ENCODE data around the gene KRTAP5-1. TPM values are rescaled to one million over a fixed set of nuclear protein-coding genes. Genes with fewer than 3 reads are reported as not detected.
A peak's percentile ranks its signal among the peaks of the same experiment; 100 is the strongest.
"Not testable (repeated sequence)": the region's sequence is repeated elsewhere in the genome, so short reads cannot be mapped to it uniquely, and the experiment has no call there.

The KRTAP5-1 gene
- total RNA-seq, 1 donor from 2014 or later: not detected

DNA sequence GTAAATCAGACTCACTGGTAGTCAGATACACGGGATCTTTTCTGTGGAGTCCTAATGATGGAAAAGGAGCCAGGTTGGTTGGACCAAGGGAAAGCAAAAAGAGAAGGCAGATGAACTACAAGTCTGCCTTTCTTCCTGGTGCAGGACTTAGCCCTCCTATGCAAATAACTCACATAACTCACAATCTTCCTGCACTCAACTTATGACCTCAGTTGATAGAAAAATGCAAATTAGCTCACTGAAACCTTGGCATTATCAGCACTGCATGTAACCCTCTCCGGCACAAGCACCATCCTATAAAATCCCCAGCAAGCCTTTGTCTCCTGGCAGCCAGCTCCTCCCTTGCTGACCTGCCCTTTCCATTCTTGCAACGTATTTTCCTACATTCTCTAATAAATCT, 16.6 kb upstream of the KRTAP5-1 start:
- DNase-seq (ENCODE audit: low read depth in 2 of 2): not testable (repeated sequence)

DNA sequence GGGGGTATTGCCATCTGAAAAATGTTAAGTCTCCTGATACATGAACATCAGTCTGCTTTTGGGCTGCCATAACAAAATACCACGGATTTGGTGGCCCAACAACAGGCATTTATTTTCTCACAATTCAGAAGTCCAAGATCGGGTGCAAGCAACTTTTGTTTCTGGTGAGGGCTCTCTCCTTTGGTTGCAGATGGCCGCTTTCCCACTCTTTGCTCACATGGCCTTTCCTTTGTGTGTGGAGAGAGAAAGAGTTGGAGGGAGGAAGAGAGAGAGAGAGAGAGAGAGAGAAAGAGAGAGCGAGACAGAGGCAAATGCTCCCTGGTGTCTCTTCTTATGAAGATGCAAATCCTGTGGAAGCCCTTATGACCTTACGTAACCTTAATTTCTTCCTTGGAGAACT, 15.5 kb upstream of the KRTAP5-1 start:
- DNase-seq (ENCODE audit: low read depth in 2 of 2): no peak

DNA sequence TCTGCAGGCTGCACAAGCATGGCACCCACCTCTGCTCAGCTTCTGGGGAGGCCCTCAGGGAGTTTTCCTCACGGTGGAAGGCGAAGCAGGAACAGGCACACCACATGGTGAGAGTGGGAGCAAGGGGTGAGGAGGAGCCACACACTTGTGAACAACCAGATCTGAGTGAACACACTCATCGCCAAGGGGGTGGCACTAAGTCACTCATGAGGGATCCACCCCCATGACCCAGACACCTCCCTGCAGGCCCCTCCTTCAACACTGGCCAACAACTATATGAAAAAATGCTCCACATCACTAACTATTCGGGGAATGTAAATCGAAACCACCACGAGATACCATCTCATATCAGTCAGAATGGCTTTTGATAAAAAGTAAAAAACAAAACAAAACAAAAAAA, 13.7 kb upstream of the KRTAP5-1 start:
- DNase-seq (ENCODE audit: low read depth in 2 of 2): no peak

DNA sequence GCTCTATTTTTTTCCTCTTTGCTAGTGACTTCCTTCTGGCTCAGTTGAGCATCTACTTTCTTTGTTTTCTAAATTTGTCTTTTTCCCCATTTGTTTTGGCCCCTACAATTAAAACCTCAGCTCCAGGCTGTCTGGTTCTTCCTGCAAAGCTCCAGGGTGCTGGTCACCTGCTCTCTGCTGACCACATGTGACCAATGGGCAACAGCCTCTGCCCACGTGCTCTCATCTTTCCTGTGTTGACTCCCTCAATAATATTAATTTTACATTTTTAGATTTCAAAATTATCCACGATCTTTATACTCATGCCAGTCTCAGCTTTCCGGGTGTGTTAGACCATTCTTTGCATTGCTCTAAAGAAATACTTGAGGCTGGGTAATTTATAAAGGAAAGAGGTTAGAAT, 13.3 kb upstream of the KRTAP5-1 start:
- not testable (repeated sequence) for DNase-seq (ENCODE audit: low read depth in 2 of 2)

DNA sequence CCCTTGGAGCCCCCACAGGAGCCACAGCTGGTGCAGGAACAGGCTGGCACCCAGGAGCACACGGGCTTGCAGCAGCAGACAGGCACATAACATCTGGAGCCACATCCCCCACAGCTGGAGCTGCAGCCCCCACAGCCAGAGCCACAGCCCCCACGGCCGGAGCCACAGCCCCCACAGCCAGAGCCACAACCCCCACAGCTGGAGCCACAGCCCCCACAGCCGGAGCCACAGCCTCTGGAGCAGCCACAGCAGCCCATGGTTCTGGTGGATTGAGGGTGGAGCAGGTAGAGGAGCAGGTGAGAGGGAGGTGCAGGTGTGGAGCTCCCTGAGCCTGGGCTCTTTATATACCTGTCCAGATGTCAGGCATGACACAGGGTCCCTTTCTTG, 12.9 kb upstream of the KRTAP5-1 start, which contains the start of gene KRTAP5-2:
TSS of gene KRTAP5-2 (minus strand) at position 301 of the 387 bp plus-strand sequence. CDS start at position 257, 44 bp downstream.
- no peak for DNase-seq (ENCODE audit: low read depth in 2 of 2)

DNA sequence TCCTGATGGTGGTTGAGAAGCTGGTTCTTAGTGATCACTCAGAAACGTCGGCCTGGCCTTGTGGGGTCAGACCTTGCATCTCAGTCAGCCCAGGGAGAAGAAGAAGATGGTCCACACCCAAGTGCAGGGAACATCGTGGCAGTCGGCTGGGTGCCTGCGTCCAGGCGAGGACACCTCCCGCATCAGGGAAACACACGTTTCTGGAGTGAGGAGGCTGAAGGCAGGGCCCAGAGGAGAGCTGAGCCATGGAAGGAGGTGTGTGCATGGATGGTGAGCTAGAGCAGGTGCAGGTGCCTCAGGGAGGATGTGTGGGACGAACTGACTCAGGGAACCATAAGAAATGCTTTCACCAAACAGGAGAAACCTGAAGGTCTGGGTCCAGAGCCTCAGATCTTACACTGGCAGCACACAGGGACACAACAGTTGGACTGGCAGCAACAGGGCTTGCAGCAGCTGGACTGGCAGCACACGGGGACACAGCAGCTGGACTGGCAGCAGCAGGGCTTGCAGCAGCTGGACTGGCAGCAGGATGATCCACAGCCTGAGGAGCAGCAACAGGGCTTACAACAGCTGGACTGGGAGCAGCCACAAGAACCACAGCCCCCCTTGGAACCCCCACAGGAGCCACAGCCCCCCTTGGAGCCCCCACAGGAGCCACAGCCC, 12.4 kb upstream of the KRTAP5-1 start:
- no peak for DNase-seq (ENCODE audit: low read depth in 2 of 2)

DNA sequence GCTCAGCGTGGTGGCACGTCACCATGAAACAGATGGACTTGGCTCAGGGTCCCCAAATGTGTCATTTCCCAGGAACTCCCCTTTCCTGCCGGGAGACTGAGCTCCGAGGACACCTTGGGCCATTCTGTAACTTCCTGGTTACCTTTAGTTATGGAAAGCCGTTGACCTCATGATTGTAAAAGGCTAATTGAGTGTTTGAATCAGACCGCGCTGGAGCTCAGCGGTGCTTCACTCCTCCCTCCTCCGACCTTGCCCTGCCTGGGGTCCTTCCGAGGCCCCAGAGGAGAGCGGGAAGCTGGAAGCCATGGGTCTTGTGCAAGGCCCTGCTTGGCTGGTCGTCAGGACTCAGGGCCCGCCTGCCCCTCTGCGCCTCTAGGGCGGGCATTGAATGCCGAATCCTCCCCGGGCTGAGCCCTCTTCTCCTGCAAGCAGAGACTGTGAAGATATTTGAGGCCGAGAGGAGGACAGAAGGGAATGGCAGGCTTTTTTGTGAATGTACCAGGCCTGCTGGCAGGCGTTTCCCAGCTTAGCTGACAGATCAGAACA, 11.6 kb upstream of the KRTAP5-1 start:
- peak in 1 of 2 donors; percentile 45 for DNase-seq (ENCODE audit: low read depth in 2 of 2)

DNA sequence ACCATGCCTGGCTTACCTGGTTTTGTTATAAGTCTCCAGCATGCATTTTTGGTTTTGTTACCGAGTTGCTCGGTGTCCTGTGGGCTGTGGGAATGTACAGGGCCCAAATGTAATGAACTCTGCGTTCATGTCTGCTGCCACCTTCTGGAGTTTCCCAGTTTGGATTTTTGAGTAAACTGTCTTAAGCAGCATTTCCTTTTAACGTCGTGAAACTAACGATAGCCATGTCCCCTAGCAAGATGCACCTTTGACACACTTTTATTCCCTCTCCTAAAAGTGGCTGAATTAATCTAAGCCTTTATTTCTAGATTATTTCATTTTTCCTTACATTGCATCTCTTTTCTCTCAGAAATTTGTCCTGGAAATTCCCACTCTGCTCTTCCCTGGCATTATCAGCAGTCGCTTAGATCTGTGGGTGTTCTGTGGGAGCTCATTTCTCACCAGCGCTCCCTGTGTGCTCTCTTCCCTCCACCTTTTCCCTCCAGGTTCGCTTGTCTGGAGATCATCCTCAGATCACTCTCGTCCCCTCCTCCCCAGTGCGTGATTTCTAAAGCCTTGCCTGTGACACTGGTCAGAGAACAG, 11.0 kb upstream of the KRTAP5-1 start:
- not testable (repeated sequence) for DNase-seq (ENCODE audit: low read depth in 2 of 2)

DNA sequence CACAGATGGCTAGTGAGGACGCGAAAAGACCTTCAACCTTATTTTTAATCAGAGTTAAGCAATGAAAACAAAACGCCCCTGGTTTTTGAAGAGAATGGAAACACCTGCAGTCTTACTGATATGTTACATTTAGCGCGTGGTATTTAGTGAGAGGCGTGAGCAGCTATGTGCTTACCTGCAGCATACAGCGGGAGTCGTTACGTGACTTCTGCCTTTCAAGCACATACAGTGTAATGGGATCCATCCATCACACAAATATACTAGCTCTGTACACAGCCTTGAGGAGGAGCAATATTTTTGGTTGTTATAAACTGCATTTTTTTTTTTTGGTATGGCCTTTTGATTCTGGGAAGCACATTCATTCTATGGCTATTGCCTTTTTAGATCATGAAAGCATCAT, 7.5 kb upstream of the KRTAP5-1 start:
- no peak for DNase-seq (ENCODE audit: low read depth in 2 of 2)

DNA sequence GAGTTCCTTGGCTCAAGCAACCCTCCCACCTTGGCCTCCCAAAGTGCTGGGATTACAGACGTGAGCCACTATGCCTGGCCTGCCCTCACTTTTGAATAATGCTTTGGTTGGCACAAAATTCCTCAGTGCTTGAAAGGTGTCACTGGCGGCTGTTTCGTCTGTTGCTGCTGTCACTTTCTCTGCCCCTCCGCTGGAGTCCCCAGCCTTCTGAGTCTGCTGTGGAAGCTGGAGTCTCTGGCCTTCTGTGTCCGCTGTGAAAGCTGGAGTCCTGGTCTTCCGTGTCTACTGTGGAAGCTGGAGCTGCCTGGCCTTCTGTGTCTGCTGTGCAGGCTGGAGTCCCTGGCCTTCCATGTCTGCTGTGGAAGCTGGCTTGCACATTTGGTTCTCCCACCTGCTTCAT, 4.9 kb upstream of the KRTAP5-1 start:
- no peak for DNase-seq (ENCODE audit: low read depth in 2 of 2)

DNA sequence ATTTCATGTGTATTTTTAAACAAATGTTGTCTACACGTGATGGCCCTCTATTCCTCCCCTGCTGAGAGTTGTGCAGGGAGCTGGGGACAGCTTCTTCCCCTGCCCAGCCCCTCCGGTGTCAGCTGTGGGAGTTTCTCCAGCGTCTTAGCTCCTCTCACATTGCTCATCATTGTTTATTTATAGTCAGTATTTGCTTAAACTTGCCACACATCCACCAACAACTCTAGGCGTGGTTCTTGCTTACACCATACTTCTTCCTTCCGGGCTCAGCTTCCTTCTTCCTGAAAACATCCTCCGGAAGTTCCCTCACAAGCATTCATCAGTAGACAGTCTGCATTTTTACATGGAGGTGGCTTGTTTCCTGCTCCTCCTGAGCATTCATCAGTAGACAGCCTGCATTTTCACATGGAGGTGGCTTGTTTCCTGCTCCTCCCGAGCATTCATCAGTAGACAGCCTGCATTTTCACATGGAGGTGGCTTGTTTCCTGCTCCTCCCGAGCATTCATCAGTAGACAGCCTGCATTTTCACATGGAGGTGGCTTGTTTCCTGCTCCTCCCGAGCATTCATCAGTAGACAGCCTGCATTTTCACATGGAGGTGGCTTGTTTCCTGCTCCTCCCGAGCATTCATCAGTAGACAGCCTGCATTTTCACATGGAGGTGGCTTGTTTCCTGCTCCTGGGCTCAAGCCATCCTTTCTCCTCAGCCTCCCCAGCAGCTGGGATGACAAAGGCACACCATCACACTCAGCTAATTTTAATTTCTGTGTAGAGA, 4.3 kb upstream of the KRTAP5-1 start:
- peak in 1 of 2 donors; percentile 31 for DNase-seq (ENCODE audit: low read depth in 2 of 2)

DNA sequence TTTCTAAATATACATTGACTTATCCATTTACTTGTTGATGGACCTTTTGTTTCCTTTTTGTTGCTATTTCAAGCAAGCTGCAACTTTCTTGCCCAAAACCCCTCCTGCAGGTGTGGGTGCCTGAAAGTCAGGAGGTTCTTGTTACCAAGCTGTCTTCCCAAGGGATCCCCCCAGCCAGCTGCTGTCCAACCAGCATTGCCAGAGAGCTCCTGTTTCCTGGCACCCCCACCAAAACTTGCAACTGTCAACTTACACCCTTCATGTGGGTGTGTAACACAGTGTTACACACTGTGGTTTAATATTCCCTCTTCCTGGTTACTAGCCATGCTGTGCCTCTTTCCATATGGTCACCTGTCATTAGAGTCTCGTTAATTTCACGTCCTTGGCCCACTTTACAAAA, 1.6 kb upstream of the KRTAP5-1 start:
- no peak for DNase-seq (ENCODE audit: low read depth in 2 of 2)

DNA sequence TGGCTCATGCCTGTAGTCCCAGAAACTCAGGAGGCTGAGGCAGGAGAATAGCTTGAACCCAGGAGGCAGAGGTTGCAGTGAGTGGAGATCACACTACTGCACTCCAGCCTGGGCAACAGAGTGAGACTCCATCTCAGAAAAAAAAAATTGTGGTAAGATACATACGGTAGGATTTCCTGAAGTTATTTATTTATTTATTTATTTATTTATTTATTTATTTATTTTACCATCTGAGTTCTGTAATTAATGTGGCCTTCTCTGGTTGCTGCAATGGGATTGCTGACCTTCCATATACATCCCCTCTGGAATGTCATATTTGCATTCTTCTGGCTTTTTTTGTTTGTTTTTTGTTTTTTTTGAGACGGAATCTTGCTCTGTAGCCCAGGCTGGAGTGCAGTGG, 2.2 kb downstream of the KRTAP5-1 start:
- not testable (repeated sequence) for DNase-seq (ENCODE audit: low read depth in 2 of 2)

DNA sequence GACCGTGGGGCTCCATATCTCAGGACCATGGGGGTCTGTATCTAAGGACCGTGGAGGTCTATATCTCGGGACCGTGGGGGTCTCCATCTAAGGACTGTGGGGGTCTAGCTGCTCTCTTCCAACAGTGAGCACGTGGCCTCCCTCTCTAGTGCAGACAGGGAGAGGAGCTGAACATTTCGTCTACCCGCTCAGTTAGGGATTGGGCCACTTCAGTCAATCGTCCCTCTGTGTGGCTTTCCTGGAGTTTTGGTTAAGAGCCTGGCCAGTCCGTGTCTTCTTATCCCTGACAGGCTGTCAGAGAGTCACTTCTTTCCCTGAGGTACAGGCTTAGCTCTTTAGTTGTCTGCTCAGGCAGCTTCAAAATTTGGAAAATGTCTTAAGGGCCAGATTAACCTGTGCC, 3.1 kb downstream of the KRTAP5-1 start:
- no peak for DNase-seq (ENCODE audit: low read depth in 2 of 2)

DNA sequence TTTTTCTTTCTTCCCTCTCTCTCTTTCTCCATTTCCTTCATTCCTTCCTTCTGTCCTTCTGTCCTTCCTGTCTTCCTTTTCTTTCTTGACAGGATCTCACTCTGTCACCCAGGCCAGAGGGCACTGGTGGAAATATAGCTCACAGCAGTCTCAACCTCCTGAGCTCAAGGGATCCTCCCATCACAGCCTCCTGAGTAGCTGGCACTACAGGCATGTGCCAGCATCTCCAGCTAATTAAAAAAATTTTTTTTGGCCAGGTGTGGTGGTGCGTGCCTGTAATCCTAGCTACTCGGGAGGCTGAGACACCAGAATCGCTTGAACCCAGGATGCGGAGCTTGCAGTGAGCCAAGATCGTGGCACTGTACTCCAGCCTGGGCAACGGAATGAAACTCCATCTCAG, 8.3 kb downstream of the KRTAP5-1 start:
- no peak for DNase-seq (ENCODE audit: low read depth in 2 of 2)

DNA sequence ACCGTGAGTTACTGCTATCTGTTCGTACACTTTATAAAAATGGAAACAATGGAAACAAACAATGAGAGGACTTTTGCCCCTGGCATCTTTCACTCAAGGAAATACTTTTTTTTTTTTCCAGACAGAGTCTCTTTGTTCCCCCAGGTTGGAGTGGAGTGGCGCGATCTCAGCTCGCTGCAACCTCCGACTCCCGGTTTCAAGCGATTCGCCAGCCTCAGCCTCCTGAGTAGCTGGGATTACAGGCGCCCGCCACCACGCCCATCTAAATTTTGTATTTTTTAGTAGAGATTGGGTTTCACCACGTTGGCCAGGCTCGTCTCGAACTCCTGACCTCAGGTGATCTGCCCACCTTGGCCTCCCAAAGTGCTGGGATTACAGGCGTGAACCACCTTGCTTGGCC, 9.3 kb downstream of the KRTAP5-1 start:
- not testable (repeated sequence) for DNase-seq (ENCODE audit: low read depth in 2 of 2)

DNA sequence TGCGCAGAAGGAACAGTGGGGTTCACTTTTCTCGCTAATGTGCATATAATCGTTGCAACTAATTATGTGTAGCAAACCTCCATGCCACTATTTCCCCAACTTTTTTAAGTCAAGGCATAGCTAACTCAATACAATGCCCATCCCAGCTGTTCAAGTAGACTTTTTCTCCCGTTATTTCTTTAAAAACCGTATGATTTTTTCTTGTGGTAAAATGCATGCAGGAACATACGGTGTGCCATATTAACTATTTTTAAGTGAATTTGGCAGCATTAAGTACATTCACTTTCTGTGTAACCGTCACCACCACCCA, 10.2 kb downstream of the KRTAP5-1 start:
- DNase-seq (ENCODE audit: low read depth in 2 of 2): no peak

DNA sequence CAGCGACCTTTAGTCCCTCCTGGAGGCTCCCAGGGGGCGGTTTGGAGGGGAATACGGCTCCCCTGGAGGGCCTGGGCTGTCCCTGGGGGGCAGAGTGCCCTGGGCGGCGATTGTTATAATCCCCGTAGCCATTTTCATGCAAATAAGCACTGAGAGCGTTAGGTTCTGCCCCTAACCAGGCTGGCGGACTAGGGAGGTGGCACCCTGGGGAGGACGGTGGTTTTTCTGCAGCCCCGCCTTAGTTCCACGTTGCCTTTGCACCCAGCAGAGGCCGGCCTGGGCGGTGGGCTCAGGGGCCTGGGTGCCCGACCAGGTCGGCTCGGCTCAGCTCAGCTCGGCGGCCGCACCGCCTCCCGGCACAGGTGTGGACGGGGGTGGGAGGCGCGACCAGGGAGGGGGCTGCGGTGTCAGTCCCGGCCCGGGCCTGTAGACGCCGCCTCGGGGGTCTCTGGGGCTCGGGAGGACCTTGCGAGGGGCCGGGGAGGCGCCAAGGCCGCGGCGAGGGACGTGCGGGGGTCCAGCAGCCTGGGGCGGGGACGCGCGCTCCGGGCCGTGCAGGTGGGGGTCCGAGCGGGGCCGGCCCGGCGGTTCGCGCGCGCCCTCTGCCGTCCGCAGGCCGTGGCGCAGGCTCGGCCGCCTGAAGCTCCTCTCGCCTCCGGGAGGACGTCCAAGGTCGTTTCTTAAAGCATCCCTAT, 10.7 kb downstream of the KRTAP5-1 start:
- peak in 1 of 2 donors; percentile 45 for DNase-seq (ENCODE audit: low read depth in 2 of 2)

DNA sequence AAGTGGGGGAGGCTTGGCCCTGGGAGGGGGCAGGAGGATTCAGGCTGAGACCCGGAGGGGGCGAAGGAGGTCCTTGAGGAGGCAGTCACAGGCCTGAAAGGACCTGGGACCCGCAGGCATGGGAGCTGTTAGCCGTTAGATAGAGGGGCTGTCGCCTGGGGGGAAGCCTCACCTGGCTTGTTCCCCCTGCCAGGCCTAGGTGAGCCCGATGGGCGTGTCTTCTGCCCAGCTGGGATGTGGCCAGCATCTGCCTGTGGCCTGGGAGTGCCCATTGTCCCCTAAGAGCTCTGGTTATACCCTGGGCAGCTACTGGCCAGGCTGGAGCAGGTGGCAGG, 11.2 kb downstream of the KRTAP5-1 start:
- DNase-seq (ENCODE audit: low read depth in 2 of 2): no peak

DNA sequence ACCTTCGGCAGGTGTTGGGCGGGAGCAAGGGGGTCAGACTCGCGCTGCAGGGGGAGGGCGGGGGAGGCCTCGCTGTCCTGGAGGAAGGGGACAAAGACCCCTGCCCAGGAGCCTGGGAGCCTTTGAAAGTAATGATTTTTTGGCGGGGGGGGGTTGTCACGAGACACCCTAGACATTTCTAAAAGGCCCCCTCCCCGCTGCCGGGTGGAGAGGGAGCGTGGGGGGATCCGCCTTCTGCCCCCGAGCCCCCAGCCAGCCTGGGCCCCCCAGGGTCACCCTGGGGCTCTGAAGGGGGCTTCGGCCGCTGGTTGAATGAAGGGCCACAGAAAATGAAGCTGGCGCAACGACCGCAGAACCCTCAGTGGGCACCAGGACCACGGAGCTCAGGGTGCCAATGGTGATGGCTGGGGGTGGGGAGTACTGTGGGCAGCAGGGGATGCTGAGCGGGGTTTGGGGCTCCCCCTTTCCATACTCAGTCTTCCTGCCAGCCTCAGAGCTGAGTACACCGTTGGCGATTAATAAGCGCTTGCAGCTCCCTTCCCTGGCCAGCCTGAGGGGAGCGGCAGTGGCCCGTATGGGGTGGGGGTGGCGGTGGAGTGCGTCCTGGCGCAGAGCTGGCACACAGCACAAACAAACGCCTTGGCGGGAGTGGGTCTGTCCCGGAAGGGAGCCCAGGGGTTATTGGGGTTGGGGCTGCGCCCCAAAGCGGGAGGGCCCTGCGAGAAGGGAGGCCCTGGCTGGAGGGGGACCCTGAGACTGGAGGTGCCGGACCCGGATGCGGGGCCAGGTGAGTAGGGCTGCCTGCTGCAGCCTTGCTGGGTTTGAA, 11.8 kb downstream of the KRTAP5-1 start:
- DNase-seq (ENCODE audit: low read depth in 2 of 2): no peak
